ENCODE data around the gene RIC8B. TPM values are rescaled to one million over a fixed set of nuclear protein-coding genes. Genes with fewer than 3 reads are reported as not detected.

The RIC8B gene
- total and polyA plus RNA-seq, 2 of the 13 experiments (the other 11 are each of a cell fraction or from before 2014, with no cell fraction given), result 5.1 to 7.5 TPM

DNA sequence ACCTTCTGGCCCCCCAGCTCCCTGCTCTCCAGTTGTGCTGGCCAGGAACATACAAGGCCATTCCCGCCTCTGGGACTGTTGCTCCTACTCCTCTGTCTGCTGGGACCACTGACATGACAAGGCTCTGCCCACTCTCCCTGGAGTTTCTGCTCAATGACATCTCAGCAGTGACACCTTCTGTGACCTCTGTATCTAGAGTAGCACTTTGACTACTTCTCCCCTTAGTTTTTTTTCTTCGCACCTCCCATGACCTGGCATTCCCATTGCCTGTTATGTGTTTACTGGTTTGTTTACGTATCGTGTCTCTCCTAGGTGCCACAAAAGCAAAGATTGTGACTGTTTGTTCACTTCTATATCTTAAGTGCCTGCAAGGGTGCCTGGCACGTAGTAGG lies 141.1 kb downstream of the RIC8B start:
- Histone ChIP-seq H3K79me2 (ENCODE audit: insufficient read depth, low read length) (no peaks in the 10 kb centered on the region), H2AFZ (ENCODE audit: low read length) (no peak overlapping the region), H3K9me3 (ENCODE audit: low read length) (no peaks in the 10 kb centered on the region), H3K4me3 (replicated peaks in 1 of 3; ENCODE audit: insufficient read depth in 1 of 3, low read depth in 2 of 3, low read length in 3 of 3) (no peak overlapping the region), H3K4me2 (ENCODE audit: low read depth, low read length) (no peak overlapping the region), H3K9ac (ENCODE audit: insufficient read depth, low read depth, low read length) (no peak overlapping the region), H3K27ac (ENCODE audit: extremely low read length, insufficient read depth, low read length) (no peak overlapping the region), H4K20me1 (ENCODE audit: insufficient read depth, low read length) (no peaks in the 10 kb centered on the region), H3K36me3 (replicated peaks in 1 of 2; ENCODE audit: control insufficient read depth in 1 of 2, insufficient read depth in 2 of 2, low read length in 2 of 2) (no peaks in the 10 kb centered on the region), H3K27me3 (ENCODE audit: control insufficient read depth in 1 of 2, insufficient read depth in 2 of 2, low read length in 2 of 2) (no peaks in the 10 kb centered on the region; a peak in 1 of 5 replicates), H3K4me1 (ENCODE audit: insufficient read depth, low read length) (peaks cover 12% of the 10 kb centered on the region)
- ATAC-seq (no peak), DNase-seq (ENCODE audit: low spot score) (no peak), FAIRE-seq (no peak)
- intact Hi-C loops (cut with micrococcal nuclease; ENCODE audit: unreplicated experiment) (loop anchor here (5.0 kb wide), 1 partner anchor 233 kb away; no protein-coding TSS in a partner anchor), in situ Hi-C loops (cut with HindIII; ENCODE audit: extremely low pct_ligation_motif_present, low pct_unique_long_range_greater_than_20kb) (loop anchor here (5.0 kb wide), 1 partner anchor 528 kb away; no protein-coding TSS in a partner anchor)
- no TSS peak for BruUV-seq (replicated peaks)
- 55% methylated on average over 5 of the region's 5 CpGs for WGBS (ENCODE audit: low lambda C conversion rate)
- CTCF ChIA-PET (ENCODE audit: low intra/inter-chr PET ratio, low total read pairs), result no interaction called here
- TF ChIP-seq, protein P1, sequence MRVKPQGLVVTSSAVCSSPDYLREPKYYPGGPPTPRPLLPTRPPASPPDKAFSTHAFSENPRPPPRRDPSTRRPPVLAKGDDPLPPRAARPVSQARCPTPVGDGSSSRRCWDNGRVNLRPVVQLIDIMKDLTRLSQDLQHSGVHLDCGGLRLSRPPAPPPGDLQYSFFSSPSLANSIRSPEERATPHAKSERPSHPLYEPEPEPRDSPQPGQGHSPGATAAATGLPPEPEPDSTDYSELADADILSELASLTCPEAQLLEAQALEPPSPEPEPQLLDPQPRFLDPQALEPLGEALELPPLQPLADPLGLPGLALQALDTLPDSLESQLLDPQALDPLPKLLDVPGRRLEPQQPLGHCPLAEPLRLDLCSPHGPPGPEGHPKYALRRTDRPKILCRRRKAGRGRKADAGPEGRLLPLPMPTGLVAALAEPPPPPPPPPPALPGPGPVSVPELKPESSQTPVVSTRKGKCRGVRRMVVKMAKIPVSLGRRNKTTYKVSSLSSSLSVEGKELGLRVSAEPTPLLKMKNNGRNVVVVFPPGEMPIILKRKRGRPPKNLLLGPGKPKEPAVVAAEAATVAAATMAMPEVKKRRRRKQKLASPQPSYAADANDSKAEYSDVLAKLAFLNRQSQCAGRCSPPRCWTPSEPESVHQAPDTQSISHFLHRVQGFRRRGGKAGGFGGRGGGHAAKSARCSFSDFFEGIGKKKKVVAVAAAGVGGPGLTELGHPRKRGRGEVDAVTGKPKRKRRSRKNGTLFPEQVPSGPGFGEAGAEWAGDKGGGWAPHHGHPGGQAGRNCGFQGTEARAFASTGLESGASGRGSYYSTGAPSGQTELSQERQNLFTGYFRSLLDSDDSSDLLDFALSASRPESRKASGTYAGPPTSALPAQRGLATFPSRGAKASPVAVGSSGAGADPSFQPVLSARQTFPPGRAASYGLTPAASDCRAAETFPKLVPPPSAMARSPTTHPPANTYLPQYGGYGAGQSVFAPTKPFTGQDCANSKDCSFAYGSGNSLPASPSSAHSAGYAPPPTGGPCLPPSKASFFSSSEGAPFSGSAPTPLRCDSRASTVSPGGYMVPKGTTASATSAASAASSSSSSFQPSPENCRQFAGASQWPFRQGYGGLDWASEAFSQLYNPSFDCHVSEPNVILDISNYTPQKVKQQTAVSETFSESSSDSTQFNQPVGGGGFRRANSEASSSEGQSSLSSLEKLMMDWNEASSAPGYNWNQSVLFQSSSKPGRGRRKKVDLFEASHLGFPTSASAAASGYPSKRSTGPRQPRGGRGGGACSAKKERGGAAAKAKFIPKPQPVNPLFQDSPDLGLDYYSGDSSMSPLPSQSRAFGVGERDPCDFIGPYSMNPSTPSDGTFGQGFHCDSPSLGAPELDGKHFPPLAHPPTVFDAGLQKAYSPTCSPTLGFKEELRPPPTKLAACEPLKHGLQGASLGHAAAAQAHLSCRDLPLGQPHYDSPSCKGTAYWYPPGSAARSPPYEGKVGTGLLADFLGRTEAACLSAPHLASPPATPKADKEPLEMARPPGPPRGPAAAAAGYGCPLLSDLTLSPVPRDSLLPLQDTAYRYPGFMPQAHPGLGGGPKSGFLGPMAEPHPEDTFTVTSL (CRISPR knock-in tag; IDR thresholded peaks at IDR 0.05; ENCODE audit: borderline replicate concordance), result no peak
- TF ChIP-seq, protein P2, sequence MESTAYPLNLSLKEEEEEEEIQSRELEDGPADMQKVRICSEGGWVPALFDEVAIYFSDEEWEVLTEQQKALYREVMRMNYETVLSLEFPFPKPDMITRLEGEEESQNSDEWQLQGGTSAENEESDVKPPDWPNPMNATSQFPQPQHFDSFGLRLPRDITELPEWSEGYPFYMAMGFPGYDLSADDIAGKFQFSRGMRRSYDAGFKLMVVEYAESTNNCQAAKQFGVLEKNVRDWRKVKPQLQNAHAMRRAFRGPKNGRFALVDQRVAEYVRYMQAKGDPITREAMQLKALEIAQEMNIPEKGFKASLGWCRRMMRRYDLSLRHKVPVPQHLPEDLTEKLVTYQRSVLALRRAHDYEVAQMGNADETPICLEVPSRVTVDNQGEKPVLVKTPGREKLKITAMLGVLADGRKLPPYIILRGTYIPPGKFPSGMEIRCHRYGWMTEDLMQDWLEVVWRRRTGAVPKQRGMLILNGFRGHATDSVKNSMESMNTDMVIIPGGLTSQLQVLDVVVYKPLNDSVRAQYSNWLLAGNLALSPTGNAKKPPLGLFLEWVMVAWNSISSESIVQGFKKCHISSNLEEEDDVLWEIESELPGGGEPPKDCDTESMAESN (CRISPR knock-in tag; conservative IDR thresholded peaks at IDR 0.05), result no peak
- TF ChIP-seq, protein P3, sequence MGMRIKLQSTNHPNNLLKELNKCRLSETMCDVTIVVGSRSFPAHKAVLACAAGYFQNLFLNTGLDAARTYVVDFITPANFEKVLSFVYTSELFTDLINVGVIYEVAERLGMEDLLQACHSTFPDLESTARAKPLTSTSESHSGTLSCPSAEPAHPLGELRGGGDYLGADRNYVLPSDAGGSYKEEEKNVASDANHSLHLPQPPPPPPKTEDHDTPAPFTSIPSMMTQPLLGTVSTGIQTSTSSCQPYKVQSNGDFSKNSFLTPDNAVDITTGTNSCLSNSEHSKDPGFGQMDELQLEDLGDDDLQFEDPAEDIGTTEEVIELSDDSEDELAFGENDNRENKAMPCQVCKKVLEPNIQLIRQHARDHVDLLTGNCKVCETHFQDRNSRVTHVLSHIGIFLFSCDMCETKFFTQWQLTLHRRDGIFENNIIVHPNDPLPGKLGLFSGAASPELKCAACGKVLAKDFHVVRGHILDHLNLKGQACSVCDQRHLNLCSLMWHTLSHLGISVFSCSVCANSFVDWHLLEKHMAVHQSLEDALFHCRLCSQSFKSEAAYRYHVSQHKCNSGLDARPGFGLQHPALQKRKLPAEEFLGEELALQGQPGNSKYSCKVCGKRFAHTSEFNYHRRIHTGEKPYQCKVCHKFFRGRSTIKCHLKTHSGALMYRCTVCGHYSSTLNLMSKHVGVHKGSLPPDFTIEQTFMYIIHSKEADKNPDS (CRISPR knock-in tag; IDR thresholded peaks at IDR 0.05), result no peak
- TF ChIP-seq TRIM24 (CRISPR knock-in tag; IDR thresholded peaks at IDR 0.05), result no peak
- TF ChIP-seq, protein P4, sequence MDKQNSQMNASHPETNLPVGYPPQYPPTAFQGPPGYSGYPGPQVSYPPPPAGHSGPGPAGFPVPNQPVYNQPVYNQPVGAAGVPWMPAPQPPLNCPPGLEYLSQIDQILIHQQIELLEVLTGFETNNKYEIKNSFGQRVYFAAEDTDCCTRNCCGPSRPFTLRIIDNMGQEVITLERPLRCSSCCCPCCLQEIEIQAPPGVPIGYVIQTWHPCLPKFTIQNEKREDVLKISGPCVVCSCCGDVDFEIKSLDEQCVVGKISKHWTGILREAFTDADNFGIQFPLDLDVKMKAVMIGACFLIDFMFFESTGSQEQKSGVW (CRISPR knock-in tag; IDR thresholded peaks at IDR 0.05; ENCODE audit: borderline replicate concordance), result no peak
- TF ChIP-seq SP5 (CRISPR knock-in tag; IDR thresholded peaks at IDR 0.05; ENCODE audit: borderline replicate concordance, low read depth), result no peak
- TF ChIP-seq ZNF251 (CRISPR knock-in tag; IDR thresholded peaks at IDR 0.05), result no peak
- no peak for TF ChIP-seq FOXC1 (CRISPR knock-in tag; IDR thresholded peaks at IDR 0.05; ENCODE audit: borderline replicate concordance)
- no peak for TF ChIP-seq TEAD2 (CRISPR knock-in tag; IDR thresholded peaks at IDR 0.05)
- TF ChIP-seq ISX (CRISPR knock-in tag; conservative IDR thresholded peaks at IDR 0.05), result no peak
- TF ChIP-seq ZNF614 (CRISPR knock-in tag; IDR thresholded peaks at IDR 0.05; ENCODE audit: borderline replicate concordance), result no peak
- TF ChIP-seq, protein P5, sequence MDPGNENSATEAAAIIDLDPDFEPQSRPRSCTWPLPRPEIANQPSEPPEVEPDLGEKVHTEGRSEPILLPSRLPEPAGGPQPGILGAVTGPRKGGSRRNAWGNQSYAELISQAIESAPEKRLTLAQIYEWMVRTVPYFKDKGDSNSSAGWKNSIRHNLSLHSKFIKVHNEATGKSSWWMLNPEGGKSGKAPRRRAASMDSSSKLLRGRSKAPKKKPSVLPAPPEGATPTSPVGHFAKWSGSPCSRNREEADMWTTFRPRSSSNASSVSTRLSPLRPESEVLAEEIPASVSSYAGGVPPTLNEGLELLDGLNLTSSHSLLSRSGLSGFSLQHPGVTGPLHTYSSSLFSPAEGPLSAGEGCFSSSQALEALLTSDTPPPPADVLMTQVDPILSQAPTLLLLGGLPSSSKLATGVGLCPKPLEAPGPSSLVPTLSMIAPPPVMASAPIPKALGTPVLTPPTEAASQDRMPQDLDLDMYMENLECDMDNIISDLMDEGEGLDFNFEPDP (CRISPR knock-in tag; conservative IDR thresholded peaks at IDR 0.05), result no peak
- POLR2A ChIA-PET, result no interaction called here

Data from HepG2 (cell line).